Epithelial cell of umbilical artery (primary cell): ENCODE data around the gene SIGLEC10. TPM values are rescaled to one million over a fixed set of nuclear protein-coding genes. Genes with fewer than 3 reads are reported as not detected.

Experiments
- total RNA-seq: library from RNA; depleted of rRNA; stranded (reverse); fragments of >200 nt; gene quantifications from 2 replicates; pipeline ENCODE4 v1.2.3, GENCODE V29; 2014

Gene SIGLEC10
- total RNA-seq: not detected in 2 replicates

GRCh38 chr19:51417107-51417809 is at the start of gene SIGLEC10:
SIGLEC10 (minus strand) TSS chr19:51417642; CDS start chr19:51417581, 61 bp downstream.

GRCh38 chr19:51458051-51458645 is 40.7 kb upstream of the SIGLEC10 start, which contains the start of gene SIGLEC8:
SIGLEC8 (minus strand) TSS chr19:51458454; CDS start chr19:51458387, 67 bp downstream.

GRCh38 chr19:51387924-51388389 is 29.5 kb downstream of the SIGLEC10 start, which contains the start of gene LIM2:
LIM2 (minus strand) TSS chr19:51387974; CDS start chr19:51387443, 531 bp downstream.

GRCh38 chr19:51372649-51373504 is 44.6 kb downstream of the SIGLEC10 start, which contains the start of gene NKG7:
NKG7 (minus strand) TSS chr19:51372654; CDS start chr19:51372535, 119 bp downstream.

GRCh38 chr19:51368366-51369282 is 48.8 kb downstream of the SIGLEC10 start, which contains the start of gene CLDND2:
CLDND2 (minus strand) TSS chr19:51369003; CDS start chr19:51368577, 426 bp downstream.

GRCh38 chr19:51365965-51366388 is 51.5 kb downstream of the SIGLEC10 start, which contains the start of gene ETFB:
ETFB (minus strand) TSS chr19:51366388; CDS start chr19:51366326, 62 bp downstream.

Other genes with a start within 250 kb of the SIGLEC10 start
- gene CD33, start 192.6 kb downstream of the SIGLEC10 start, total RNA-seq: not detected in 2 replicates
- gene SIGLECL1, start 166.6 kb downstream of the SIGLEC10 start, total RNA-seq: not detected in 2 replicates
- not detected in 2 replicates for gene IGLON5, start 106.0 kb downstream of the SIGLEC10 start, total RNA-seq
- under 0.01 and 0.15 TPM in 2 replicates for gene VSIG10L, start 75.5 kb downstream of the SIGLEC10 start, total RNA-seq
- 86.7 and 119 TPM in 2 replicates for gene ETFB, start 51.3 kb downstream of the SIGLEC10 start, total RNA-seq
- not detected in 2 replicates for gene CLDND2, start 48.6 kb downstream of the SIGLEC10 start, total RNA-seq
- gene NKG7, start 45.0 kb downstream of the SIGLEC10 start, total RNA-seq: not detected in 2 replicates
- gene LIM2, start 29.7 kb downstream of the SIGLEC10 start, total RNA-seq: not detected in 2 replicates
- gene C19orf84, start 27.1 kb downstream of the SIGLEC10 start, total RNA-seq: not detected in 2 replicates
- not detected in 2 replicates for gene SIGLEC8, start 40.8 kb upstream of the SIGLEC10 start, total RNA-seq
- not detected in 2 replicates for gene CEACAM18, start 60.9 kb upstream of the SIGLEC10 start, total RNA-seq
- not detected in 2 replicates for gene SIGLEC12, start 84.2 kb upstream of the SIGLEC10 start, total RNA-seq
- gene SIGLEC6, start 114.0 kb upstream of the SIGLEC10 start, total RNA-seq: not detected in 2 replicates
- gene ZNF175, start 153.6 kb upstream of the SIGLEC10 start, total RNA-seq: 2.9 and 6.1 TPM in 2 replicates
- gene SIGLEC5, start 212.8 kb upstream of the SIGLEC10 start, total RNA-seq: not detected in 2 replicates
- not detected in 2 replicates for gene SIGLEC14, start 229.2 kb upstream of the SIGLEC10 start, total RNA-seq